Measurements from ENCODE around the gene CYBA. TPM values are rescaled to one million over a fixed set of nuclear protein-coding genes. Genes with fewer than 3 reads are reported as not detected.

CYBA gene
- total RNA-seq, 1 donor = 250 TPM

DNA sequence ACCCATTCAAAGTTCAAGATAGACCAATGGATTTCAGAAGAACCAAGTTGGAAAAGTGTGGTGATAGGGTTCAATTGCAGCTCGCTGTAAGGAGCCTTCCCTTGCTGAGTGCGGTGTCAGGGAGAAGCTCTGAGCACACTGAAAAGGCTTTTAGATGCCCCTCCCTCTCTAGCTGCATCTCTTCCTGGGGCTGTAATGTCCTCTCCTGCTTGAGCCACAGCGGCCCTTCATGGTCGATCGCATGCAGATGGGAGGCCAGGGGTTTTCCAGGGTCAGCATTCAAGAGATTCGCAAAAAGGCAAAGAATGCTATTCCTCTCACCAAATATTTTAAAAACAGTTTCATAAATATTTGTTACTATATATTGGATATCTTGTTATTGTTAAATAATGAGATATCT lies 56.9 kb downstream of the CYBA start:
- Histone ChIP-seq H3K36me3 (ENCODE audit: insufficient read depth, low read length) (peaks cover 33% of the 10 kb centered on the region), H3K9me3 (ENCODE audit: low read depth, low read length) (no peaks in the 10 kb centered on the region), H3K27ac (ENCODE audit: low read depth, low read length) (no peak overlapping the region), H3K4me2 (ENCODE audit: insufficient read depth, low read length) (no peak overlapping the region), H3K79me2 (ENCODE audit: insufficient read depth, low read length) (peaks cover 25% of the 10 kb centered on the region), H3K4me1 (ENCODE audit: insufficient read depth, low read length) (no peaks in the 10 kb centered on the region), H2AFZ (ENCODE audit: low read length) (no peak overlapping the region), H4K20me1 (ENCODE audit: insufficient read depth, low read length) (no peaks in the 10 kb centered on the region), H3K27me3 (ENCODE audit: insufficient read depth, low read length) (no peaks in the 10 kb centered on the region), H3K4me3 (ENCODE audit: insufficient read depth, low read length) (no peak overlapping the region)
- no peak for DNase-seq (ENCODE audit: insufficient read length, low spot score, missing footprints)
- TF ChIP-seq, protein P1, sequence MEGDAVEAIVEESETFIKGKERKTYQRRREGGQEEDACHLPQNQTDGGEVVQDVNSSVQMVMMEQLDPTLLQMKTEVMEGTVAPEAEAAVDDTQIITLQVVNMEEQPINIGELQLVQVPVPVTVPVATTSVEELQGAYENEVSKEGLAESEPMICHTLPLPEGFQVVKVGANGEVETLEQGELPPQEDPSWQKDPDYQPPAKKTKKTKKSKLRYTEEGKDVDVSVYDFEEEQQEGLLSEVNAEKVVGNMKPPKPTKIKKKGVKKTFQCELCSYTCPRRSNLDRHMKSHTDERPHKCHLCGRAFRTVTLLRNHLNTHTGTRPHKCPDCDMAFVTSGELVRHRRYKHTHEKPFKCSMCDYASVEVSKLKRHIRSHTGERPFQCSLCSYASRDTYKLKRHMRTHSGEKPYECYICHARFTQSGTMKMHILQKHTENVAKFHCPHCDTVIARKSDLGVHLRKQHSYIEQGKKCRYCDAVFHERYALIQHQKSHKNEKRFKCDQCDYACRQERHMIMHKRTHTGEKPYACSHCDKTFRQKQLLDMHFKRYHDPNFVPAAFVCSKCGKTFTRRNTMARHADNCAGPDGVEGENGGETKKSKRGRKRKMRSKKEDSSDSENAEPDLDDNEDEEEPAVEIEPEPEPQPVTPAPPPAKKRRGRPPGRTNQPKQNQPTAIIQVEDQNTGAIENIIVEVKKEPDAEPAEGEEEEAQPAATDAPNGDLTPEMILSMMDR (IDR thresholded peaks at IDR 0.05; ENCODE audit: extremely low read depth, low read depth, low read length) = no peak

DNA sequence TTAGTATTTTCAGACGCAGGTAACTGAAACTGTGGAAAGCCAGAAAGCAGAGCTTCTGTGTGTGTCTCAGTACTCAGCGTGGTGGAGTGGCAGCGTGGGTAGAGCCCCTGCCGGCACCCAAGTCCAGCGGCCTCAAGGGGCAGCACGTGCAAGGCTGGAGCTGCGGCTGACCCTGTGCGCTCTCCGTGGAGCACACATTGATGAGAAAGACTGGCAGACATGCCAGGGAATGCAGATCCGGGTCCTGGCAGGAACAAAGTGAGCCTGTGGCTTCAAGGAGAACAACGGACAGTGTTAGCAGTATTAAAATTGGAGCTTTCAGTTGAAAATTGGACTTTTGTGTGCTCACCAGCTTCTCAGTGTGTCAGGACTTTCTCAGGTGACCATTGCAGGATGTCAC lies 57.4 kb downstream of the CYBA start:
- no peaks in the 10 kb centered on the region for H4K20me1 ChIP-seq (ENCODE audit: insufficient read depth, low read length)
- no peak overlapping the region for H3K27ac ChIP-seq (ENCODE audit: low read depth, low read length)
- H3K79me2 ChIP-seq (ENCODE audit: insufficient read depth, low read length) = peaks cover 25% of the 10 kb centered on the region
- H3K27me3 ChIP-seq (ENCODE audit: insufficient read depth, low read length) = no peaks in the 10 kb centered on the region
- H3K4me1 ChIP-seq (ENCODE audit: insufficient read depth, low read length) = no peaks in the 10 kb centered on the region
- H3K36me3 ChIP-seq (ENCODE audit: insufficient read depth, low read length) = peaks cover 33% of the 10 kb centered on the region
- no peak overlapping the region for H3K4me3 ChIP-seq (ENCODE audit: insufficient read depth, low read length)
- no peak overlapping the region for H3K4me2 ChIP-seq (ENCODE audit: insufficient read depth, low read length)
- no peak overlapping the region for H2AFZ ChIP-seq (ENCODE audit: low read length)
- TF ChIP-seq, protein P1 (IDR thresholded peaks at IDR 0.05; ENCODE audit: extremely low read depth, low read depth, low read length) = no peak
- no peak for DNase-seq (ENCODE audit: insufficient read length, low spot score, missing footprints)
- no peaks in the 10 kb centered on the region for H3K9me3 ChIP-seq (ENCODE audit: low read depth, low read length)

Other genes starting within 250 kb of the CYBA start
- 0.88 and 2.2 TPM in 2 replicates for gene ZFPM1, start 197.8 kb downstream of the CYBA start, total RNA-seq
- 10.6 and 10.9 TPM in 2 replicates for gene ZC3H18, start 80.7 kb downstream of the CYBA start, total RNA-seq
- under 0.01 and 0.29 TPM in 2 replicates for gene IL17C, start 12.5 kb downstream of the CYBA start, total RNA-seq
- 67.3 and 73.1 TPM in 2 replicates for gene MVD, start 12.0 kb upstream of the CYBA start, total RNA-seq
- gene SNAI3, start 35.5 kb upstream of the CYBA start, total RNA-seq = not detected in 2 replicates
- 14.5 and 18.0 TPM in 2 replicates for gene RNF166, start 55.4 kb upstream of the CYBA start, total RNA-seq
- 14.8 and 15.6 TPM in 2 replicates for gene CTU2, start 55.5 kb upstream of the CYBA start, total RNA-seq
- 187 and 207 TPM in 2 replicates for gene PIEZO1, start 134.2 kb upstream of the CYBA start, total RNA-seq
- 2.9 TPM in 2 replicates for gene CDT1, start 152.7 kb upstream of the CYBA start, total RNA-seq
- 41.8 and 53.6 TPM in 2 replicates for gene APRT, start 160.9 kb upstream of the CYBA start, total RNA-seq
- gene GALNS, start 205.9 kb upstream of the CYBA start, total RNA-seq = 43.6 and 48.1 TPM in 2 replicates
- gene TRAPPC2L, start 206.1 kb upstream of the CYBA start, total RNA-seq = 43.1 and 47.7 TPM in 2 replicates
- not detected in 2 replicates for gene PABPN1L, start 215.6 kb upstream of the CYBA start, total RNA-seq

Measured in osteoblast (primary cell).